SK-N-SH (cell line): Measurements from ENCODE around the gene ATP5PD.

Source experiments
- CTCF ChIP-seq: fragments of 200-600 bp; sonication (generic); IDR thresholded peaks from 2 replicates; pipeline ENCODE4 v1.6.1; 2017; ENCODE audit warnings: antibody characterized with exemption, mild to moderate bottlenecking, moderate library complexity
- EP300 ChIP-seq, 2 experiments: IDR thresholded peaks; 2 replicates each; pipeline versions ENCODE4 v1.4.0 to v1.6.1; 2012; ENCODE audit warnings: borderline replicate concordance in 1 of 2, low read depth in 1 of 2, low read length in 1 of 2
- JUND ChIP-seq: IDR thresholded peaks from 2 replicates; pipeline ENCODE4 v1.4.0; 2012
- RAD21 ChIP-seq: IDR thresholded peaks from 2 replicates; pipeline ENCODE4 v1.6.1; 2012; ENCODE audit warnings: mild to moderate bottlenecking, low read length
- RCOR1 ChIP-seq: fragments of 150-350 bp; IDR thresholded peaks from 2 replicates; pipeline ENCODE4 v1.6.1; 2017; ENCODE audit warnings: antibody characterized with exemption, low read length
- RXRA ChIP-seq: IDR thresholded peaks from 2 replicates; pipeline ENCODE4 v1.4.0; 2012; ENCODE audit warnings: low read depth, mild to moderate bottlenecking, borderline replicate concordance
- SMC3 ChIP-seq: IDR thresholded peaks from 2 replicates; pipeline ENCODE4 v1.6.1; 2012; ENCODE audit warnings: low read depth, low read length, improper control_type of control experiment
- TAF1 ChIP-seq: IDR thresholded peaks from 2 replicates; pipeline ENCODE4 v1.6.1; 2012; ENCODE audit warnings: low read depth, mild to moderate bottlenecking, low read length, moderate library complexity, borderline replicate concordance
- ZBTB33 ChIP-seq: IDR thresholded peaks from 2 replicates; pipeline ENCODE4 v1.4.0; 2012; ENCODE audit warnings: low read depth, borderline replicate concordance

DNA sequence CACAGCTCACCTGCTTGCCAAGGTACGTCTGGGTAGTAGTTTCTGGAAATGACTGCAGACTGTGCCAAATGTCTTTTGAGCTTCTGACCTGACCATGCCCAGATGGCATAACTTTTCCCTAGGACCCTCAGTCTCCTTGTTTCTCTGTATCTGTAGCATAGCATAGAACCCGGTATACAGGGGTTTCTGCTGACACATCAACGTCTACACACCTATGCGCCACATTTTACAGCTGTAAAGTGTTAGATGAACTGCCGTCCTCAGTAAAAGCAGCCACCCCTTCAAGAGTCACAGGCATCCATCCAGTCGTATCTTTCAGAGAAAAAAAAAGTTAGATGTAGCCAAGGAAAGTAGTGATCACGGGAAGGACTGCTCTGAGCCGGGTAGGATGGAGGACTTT is 17.7 kb upstream of the ATP5PD start:
- TF ChIP-seq CTCF: no peak
- no peak for TF ChIP-seq RAD21
- no peak for TF ChIP-seq ZBTB33
- no peak for TF ChIP-seq TAF1
- no peak for TF ChIP-seq EP300 (IDR thresholded peaks at IDR 0.05; ENCODE audit: borderline replicate concordance in 1 of 2, low read depth in 1 of 2, low read length in 1 of 2)
- TF ChIP-seq RCOR1: no peak
- no peak for TF ChIP-seq SMC3
- no peak for TF ChIP-seq JUND
- TF ChIP-seq RXRA: no peak
